Measurements from ENCODE around the gene GSTA4.

Gene GSTA4

GRCh38 chr6:53038596-53038995 lies 43.5 kb upstream of the GSTA4 start:
- no peak for TF ChIP-seq ZNF8 (CRISPR knock-in tag; IDR thresholded peaks at IDR 0.05)
- no peak for TF ChIP-seq PPARA (CRISPR knock-in tag; IDR thresholded peaks at IDR 0.05; ENCODE audit: borderline replicate concordance)
- TF ChIP-seq CREB5 (CRISPR knock-in tag; IDR thresholded peaks at IDR 0.05; ENCODE audit: low read depth), result no peak
- TF ChIP-seq ISL1 (CRISPR knock-in tag; IDR thresholded peaks at IDR 0.05), result no peak
- no peak for TF ChIP-seq ZNF70 (CRISPR knock-in tag; IDR thresholded peaks at IDR 0.05)
- TF ChIP-seq BACH2 (CRISPR knock-in tag; IDR thresholded peaks at IDR 0.05; ENCODE audit: borderline replicate concordance), result no peak
- no peak for TF ChIP-seq OSR1 (CRISPR knock-in tag; IDR thresholded peaks at IDR 0.05)
- TF ChIP-seq SNAI2 (CRISPR knock-in tag; IDR thresholded peaks at IDR 0.05), result no peak
- TF ChIP-seq GLIS3 (CRISPR knock-in tag; IDR thresholded peaks at IDR 0.05), result no peak
- TF ChIP-seq TOX (CRISPR knock-in tag; IDR thresholded peaks at IDR 0.05; ENCODE audit: borderline replicate concordance), result no peak
- no peak for TF ChIP-seq ZFP3 (CRISPR knock-in tag; IDR thresholded peaks at IDR 0.05)
- no peak for TF ChIP-seq RARB (CRISPR knock-in tag; IDR thresholded peaks at IDR 0.05)
- TF ChIP-seq TSHZ2 (CRISPR knock-in tag; IDR thresholded peaks at IDR 0.05), result no peak
- TF ChIP-seq TCF4 (CRISPR knock-in tag; IDR thresholded peaks at IDR 0.05; ENCODE audit: borderline replicate concordance), result no peak
- TF ChIP-seq POU6F1 (CRISPR knock-in tag; IDR thresholded peaks at IDR 0.05; ENCODE audit: borderline replicate concordance, low read depth), result no peak
- TF ChIP-seq ZC3H10 (CRISPR knock-in tag; IDR thresholded peaks at IDR 0.05), result no peak
- TF ChIP-seq CSRNP3 (CRISPR knock-in tag; IDR thresholded peaks at IDR 0.05), result no peak
- TF ChIP-seq ARNTL (CRISPR knock-in tag; IDR thresholded peaks at IDR 0.05; ENCODE audit: borderline replicate concordance, low read depth), result no peak
- ATAC-seq, result no peak

GRCh38 chr6:53038141-53038540 lies 43.1 kb upstream of the GSTA4 start:
- no peak for TF ChIP-seq ZNF70 (CRISPR knock-in tag; IDR thresholded peaks at IDR 0.05)
- no peak for TF ChIP-seq SNAI2 (CRISPR knock-in tag; IDR thresholded peaks at IDR 0.05)
- no peak for ATAC-seq

- ATAC-seq, result no peak
- TF ChIP-seq ZFP3 (CRISPR knock-in tag; IDR thresholded peaks at IDR 0.05), result no peak
Measured at GRCh38 chr6:53035549-53036213, 40.6 kb upstream of the GSTA4 start.

GRCh38 chr6:53033764-53034163 lies 38.7 kb upstream of the GSTA4 start:
- ATAC-seq, result no peak
- TF ChIP-seq CSDC2 (CRISPR knock-in tag; IDR thresholded peaks at IDR 0.05) (no peak), PATZ1 (CRISPR knock-in tag; IDR thresholded peaks at IDR 0.05; ENCODE audit: borderline replicate concordance) (no peak), ZNF70 (CRISPR knock-in tag; IDR thresholded peaks at IDR 0.05) (no peak), SNAI2 (CRISPR knock-in tag; IDR thresholded peaks at IDR 0.05) (no peak), CREB5 (CRISPR knock-in tag; IDR thresholded peaks at IDR 0.05; ENCODE audit: low read depth) (no peak)

All from SK-N-SH treated with all-trans-retinoic acid at 6 μM for 48 hours (cell line).